ENCODE data around the gene A2ML1.
"Not testable (repeated sequence)": the region's sequence is repeated elsewhere in the genome, so short reads cannot be mapped to it uniquely, and the experiment has no call there.

A2ML1 gene

DNA sequence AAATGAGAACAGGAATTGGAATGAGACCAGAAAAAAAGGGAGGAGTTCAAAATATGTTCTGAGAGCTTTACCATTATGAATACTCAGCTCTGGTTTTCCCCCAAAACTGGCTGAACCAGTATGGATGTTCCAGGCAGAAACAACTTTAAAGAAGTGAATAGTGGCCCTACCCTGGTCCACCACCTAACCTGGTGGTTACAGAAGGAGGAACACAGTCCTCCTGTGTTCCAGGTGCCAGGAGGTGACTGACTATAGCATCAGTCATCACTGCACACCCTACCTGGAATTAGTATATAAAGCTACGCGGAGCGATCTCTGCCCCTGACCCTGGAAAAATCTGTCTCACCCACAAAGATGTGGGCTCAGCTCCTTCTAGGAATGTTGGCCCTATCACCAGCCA lies at the start of gene A2ML1:
TSS of gene A2ML1 (plus strand) at position 324 of the 400 bp plus-strand sequence. CDS start at position 355, 31 bp downstream.
- Mint-ChIP-seq H3K9me3 (no peaks in the 10 kb centered on the region), H3K4me1 (no peaks in the 10 kb centered on the region), H3K27ac (no peak within 1 kb of the TSS), H3K27me3 (peaks cover 7% of the 10 kb centered on the region), H3K4me3 (no peak within 1 kb of the TSS), H3K36me3 (no peaks in the 10 kb centered on the region)
- ATAC-seq = no peak

DNA sequence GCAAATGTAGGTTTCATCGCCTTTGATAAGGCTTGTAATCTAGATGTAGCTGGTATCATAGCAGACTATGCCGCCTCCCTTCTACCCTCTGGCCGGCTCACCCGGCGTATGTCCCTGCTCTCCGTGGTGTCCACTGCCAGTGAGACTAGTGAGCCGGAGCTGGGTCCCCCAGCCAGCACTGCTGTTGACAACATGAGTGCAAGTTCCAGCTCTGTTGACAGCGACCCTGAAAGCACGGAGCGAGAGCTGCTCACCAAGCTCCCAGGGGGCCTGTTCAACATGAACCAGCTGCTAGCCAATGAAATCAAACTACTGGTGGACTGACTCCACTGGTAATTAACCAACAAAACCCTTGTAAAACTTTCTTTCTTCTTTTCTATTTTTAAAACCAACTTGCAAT lies 49.0 kb upstream of the A2ML1 start:
- no peaks in the 10 kb centered on the region for H3K9me3 Mint-ChIP-seq
- H3K27ac Mint-ChIP-seq = no peak overlapping the region
- H3K4me1 Mint-ChIP-seq = no peaks in the 10 kb centered on the region
- no peak overlapping the region for H3K4me3 Mint-ChIP-seq
- no peak for ATAC-seq
- H3K27me3 Mint-ChIP-seq = no peaks in the 10 kb centered on the region
- peaks cover 48% of the 10 kb centered on the region for H3K36me3 Mint-ChIP-seq

DNA sequence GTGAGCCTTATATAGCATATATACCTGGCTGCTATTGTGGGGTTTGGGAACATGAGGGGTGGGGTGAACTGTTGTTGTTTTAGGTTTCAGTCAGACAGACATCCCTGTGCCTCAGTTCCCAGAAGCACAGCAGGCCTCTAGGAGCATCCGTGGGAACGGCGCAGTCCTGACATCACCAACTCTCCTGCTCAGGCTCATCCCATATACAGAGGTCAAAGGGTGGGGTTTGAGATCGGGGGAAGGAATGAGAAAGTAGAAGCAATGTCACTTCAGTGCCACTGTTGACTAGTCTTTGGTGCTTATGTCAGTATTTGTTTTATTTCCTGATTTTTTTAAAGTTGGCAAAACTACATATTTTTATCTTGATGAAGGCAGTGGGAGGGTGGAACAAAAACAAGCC lies 43.1 kb upstream of the A2ML1 start:
- Mint-ChIP-seq H3K36me3 (peaks cover 40% of the 10 kb centered on the region), H3K9me3 (no peaks in the 10 kb centered on the region), H3K27me3 (no peaks in the 10 kb centered on the region), H3K4me1 (no peaks in the 10 kb centered on the region), H3K27ac (no peak overlapping the region), H3K4me3 (no peak overlapping the region)
- no peak for ATAC-seq

DNA sequence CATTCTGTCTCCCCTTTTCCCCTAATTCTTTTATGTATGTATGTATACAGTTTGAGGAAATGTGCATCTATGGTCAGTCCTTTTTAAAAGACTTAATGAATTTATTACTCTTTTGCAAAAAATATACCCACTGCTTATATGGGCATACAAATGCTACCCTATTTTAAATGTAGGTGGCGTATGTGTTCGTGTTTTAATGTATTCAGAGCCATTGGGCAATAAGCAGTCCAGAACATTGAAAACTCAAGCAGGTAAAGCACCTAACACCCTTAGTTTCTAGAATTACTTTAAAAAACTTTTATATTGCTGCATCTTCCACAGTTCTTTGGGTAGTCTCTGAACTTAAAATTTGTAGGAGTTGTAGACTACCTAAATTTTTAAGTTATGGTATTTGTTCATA lies 42.6 kb upstream of the A2ML1 start:
- H3K36me3 Mint-ChIP-seq = peaks cover 34% of the 10 kb centered on the region
- H3K9me3 Mint-ChIP-seq = no peaks in the 10 kb centered on the region
- no peak overlapping the region for H3K4me3 Mint-ChIP-seq
- H3K4me1 Mint-ChIP-seq = no peaks in the 10 kb centered on the region
- no peaks in the 10 kb centered on the region for H3K27me3 Mint-ChIP-seq
- H3K27ac Mint-ChIP-seq = no peak overlapping the region
- ATAC-seq = no peak

DNA sequence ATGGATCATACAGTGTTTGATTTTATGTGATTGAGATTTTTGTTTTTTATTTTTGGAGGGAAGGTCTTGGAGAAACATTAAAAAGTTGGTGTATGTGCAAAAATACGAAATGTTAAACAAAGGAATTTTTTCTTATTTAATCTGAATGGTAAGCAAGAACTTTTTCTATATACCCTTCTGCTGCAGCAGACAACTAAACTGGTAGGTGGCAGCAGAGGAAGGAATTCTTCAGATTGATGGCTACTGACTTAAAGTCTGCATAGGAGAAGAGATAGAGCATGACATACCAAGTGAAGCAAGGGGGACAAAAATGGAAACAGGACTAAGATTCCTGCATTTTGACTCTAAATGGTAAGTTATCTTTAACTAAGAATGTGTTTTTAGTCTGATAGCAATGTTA lies 42.0 kb upstream of the A2ML1 start:
- ATAC-seq = no peak
- Mint-ChIP-seq H3K27me3 (no peaks in the 10 kb centered on the region), H3K4me3 (no peak overlapping the region), H3K9me3 (no peaks in the 10 kb centered on the region), H3K36me3 (peaks cover 29% of the 10 kb centered on the region), H3K4me1 (no peaks in the 10 kb centered on the region), H3K27ac (no peak overlapping the region)

DNA sequence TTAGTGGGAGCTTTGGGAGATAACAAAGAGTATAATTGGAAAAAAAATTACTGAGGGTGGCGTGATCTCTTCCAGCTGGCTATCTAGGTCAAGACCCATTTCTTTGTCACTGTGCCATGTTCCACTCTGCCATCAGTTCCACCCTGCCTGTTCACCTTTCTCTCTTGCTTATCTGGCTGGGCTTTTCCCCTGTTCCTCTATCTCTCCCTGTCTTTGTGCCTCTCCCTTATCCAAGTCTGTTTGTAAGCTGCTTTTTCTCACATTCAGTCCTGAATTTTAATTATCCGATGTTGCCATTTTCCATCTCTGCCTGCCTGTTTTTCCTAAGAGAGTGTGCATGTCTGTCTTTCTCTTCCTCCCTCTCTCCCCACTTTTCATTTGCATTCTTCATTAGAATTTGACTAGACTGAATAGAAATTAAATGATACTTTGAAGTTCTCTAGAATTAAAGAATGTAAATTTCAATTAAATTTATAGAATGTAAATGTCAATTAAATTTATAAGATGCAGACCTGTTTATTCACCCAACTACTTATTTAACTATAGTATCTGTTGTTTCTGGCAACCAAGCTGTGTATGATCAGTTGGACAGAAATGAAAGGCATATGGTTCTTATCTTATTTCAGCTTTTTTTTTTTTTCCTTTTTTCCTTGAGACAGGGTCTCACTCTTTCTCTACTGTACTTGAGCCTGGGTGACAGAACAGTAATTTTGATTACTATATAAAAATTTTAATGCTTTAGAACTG lies 40.9 kb upstream of the A2ML1 start:
- Mint-ChIP-seq H3K9me3 (no peaks in the 10 kb centered on the region), H3K4me3 (no peak overlapping the region), H3K27me3 (no peaks in the 10 kb centered on the region), H3K27ac (no peak overlapping the region), H3K4me1 (no peaks in the 10 kb centered on the region), H3K36me3 (peaks cover 22% of the 10 kb centered on the region)
- ATAC-seq = no peak

DNA sequence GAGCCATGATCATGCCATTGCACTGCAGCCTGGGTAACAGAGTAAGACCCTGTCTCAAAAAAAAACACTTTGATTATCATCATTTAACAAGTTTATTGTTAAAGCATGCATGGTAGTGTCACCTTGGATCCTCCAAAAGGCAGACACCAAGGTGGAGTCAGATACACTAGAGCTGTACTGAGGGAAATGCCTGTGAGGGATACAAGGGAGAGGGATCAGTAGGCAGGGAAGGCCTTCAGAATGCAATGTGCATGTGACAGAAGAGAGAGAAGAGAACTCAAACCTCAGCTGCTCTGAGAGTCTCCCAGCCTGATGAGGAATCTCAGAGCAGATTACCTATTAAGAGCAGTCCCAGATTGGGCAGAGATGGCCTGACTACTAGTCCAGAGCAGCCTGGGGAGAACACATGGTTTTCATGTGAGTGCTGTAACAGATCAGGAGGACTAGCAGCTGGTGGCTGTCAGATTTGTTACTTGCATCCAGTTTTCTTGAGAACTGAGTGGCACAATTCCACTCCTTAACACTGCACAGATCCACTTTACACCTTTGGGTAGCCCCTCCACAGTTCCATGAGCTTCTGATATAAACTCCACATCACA lies 38.0 kb upstream of the A2ML1 start:
- ATAC-seq = no peak
- Mint-ChIP-seq H3K4me1 (no peaks in the 10 kb centered on the region), H3K36me3 (peaks cover 15% of the 10 kb centered on the region), H3K4me3 (no peak overlapping the region), H3K27me3 (no peaks in the 10 kb centered on the region), H3K27ac (no peak overlapping the region), H3K9me3 (no peaks in the 10 kb centered on the region)

DNA sequence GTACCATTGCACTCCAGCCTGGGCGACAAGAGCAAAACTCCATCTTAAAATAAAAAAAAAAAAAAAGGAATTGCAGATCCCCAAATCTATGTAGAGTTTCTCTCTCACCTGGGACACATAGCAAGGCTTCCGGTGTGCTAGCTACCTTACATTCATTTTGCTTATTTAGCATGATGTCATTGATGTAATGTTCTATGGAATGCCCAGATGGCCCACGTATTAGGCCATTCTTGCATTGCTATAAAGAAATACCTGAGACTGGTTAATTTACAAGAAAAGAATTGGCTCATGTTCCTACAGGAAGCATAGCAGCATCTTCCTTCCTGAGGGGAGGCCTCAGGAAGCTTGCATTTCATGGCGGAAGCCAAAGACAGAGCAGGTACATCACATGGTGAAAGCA lies 36.9 kb upstream of the A2ML1 start:
- H3K36me3 Mint-ChIP-seq = peaks cover 9% of the 10 kb centered on the region
- ATAC-seq = no peak
- H3K4me1 Mint-ChIP-seq = no peaks in the 10 kb centered on the region
- no peak overlapping the region for H3K4me3 Mint-ChIP-seq
- H3K27me3 Mint-ChIP-seq = no peaks in the 10 kb centered on the region
- no peak overlapping the region for H3K27ac Mint-ChIP-seq
- no peaks in the 10 kb centered on the region for H3K9me3 Mint-ChIP-seq

DNA sequence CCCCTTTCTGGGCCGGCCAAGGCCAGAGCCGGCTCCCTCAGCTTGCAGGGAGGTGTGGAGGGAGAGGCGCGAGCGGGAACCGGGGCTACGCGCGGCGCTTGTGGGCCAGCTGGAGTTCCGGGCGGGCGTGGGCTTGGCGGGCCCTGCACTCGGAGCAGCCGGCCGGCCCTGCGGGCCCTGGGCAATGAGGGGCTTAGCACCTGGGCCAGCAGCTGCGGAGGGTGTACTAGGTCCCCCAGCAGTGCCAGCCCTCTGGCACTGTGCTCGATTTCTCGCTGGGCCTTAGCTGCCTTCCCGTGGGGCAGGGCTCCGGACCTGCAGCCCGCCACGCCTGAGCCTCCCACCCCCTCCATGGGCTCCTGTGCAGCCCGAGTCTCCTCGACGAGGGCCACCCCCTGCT lies 35.2 kb upstream of the A2ML1 start:
- not testable (repeated sequence) for H3K27ac Mint-ChIP-seq, H3K36me3 Mint-ChIP-seq, H3K4me3 Mint-ChIP-seq, H3K4me1 Mint-ChIP-seq, H3K9me3 Mint-ChIP-seq, H3K27me3 Mint-ChIP-seq, ATAC-seq

DNA sequence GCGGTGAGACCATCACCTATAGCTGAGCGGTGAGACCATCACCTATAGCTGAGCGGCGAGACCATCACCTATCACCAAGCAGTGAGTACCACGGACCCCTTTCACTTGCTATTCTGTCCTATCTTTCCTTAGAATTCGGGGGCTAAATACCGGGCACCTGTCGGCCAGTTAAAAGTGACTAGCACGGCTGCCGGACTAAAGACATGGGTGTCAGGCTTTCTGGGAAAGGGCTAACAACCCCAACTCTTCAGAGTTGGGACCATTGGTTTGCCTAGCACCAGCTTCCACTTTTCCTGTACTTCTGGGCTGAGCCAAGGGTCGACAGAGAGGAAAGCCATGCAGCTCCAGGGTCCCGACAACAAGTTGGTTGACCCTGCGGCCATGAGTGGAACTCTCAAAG lies 33.7 kb upstream of the A2ML1 start:
- not testable (repeated sequence) for H3K36me3 Mint-ChIP-seq, H3K27me3 Mint-ChIP-seq, H3K9me3 Mint-ChIP-seq, ATAC-seq, H3K4me1 Mint-ChIP-seq, H3K27ac Mint-ChIP-seq
- peak overlapping the region; percentile 64 for H3K4me3 Mint-ChIP-seq

DNA sequence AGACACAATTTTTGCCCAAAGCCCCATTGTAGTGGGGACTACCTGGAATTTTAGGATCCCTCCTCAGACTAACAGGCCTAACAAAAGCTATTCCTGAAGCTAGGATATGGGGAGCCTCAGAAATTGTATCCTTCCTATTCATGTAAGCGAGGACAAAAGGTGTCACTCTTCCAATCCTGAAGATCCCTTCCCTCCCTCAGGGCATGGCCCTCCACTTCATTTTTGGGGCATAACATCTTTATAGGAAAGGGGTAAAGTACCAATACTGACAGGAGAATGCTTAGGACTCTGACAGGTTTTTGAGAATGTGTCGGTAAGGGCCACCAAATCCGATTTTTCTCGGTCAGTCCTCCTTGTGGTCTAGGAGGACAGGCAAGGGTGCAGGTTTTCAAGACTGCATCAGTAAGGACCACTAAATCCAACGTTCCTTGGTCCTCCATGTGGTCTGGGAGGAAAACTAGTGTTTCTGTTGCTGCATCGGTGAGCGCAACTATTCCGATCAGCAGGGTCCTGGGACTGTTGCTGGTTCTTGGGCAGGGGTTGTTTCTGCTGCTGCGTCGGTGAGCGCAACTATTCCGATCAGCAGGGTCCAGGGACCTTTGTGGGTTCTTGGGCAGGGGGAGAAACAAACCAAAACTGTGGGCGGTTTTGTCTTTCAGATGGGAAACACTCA lies 32.9 kb upstream of the A2ML1 start:
- H3K4me3 Mint-ChIP-seq = peak overlapping the region; percentile 64
- not testable (repeated sequence) for H3K27me3 Mint-ChIP-seq, ATAC-seq, H3K36me3 Mint-ChIP-seq, H3K9me3 Mint-ChIP-seq, H3K4me1 Mint-ChIP-seq, H3K27ac Mint-ChIP-seq

DNA sequence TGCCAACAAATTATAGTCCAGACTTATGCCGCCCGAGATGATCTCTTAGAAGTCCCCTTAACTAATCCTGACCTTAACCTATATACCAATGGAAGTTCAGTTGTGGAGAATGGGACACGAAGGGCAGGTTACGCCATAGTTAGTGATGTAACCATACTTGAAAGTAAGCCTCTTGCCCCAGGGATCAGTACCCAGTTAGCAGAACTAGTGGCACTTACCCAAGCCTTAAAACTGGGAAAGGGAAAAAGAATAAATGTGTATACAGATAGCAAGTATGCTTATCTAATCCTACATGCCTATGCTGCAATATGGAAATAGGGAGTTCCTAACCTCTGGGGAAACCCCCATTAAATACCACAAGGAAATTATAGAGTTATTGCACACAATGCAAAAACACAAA lies 29.2 kb upstream of the A2ML1 start:
- H3K9me3 Mint-ChIP-seq, ATAC-seq, H3K27ac Mint-ChIP-seq, H3K4me1 Mint-ChIP-seq, H3K4me3 Mint-ChIP-seq, H3K36me3 Mint-ChIP-seq, H3K27me3 Mint-ChIP-seq: not testable (repeated sequence)

DNA sequence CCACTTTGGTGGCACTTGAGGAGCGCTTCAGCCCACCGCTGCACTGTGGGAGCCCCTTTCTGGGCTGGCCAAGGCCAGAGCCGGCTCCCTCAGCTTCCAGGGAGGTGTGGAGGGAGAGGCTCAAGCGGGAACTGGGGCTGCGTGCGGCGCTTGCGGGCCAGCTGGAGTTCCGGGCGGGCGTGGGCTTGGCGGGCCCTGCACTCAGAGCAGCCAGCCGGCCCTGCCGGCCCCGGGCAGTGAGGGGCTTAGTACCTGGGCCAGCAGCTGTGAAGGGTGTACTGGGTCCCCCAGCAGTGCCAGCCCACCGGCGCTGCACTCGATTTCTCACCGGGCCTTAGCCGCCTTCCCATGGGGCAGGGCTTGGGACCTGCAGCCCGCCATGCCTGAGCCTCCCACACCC lies 27.8 kb upstream of the A2ML1 start:
- not testable (repeated sequence) for H3K4me1 Mint-ChIP-seq, H3K4me3 Mint-ChIP-seq, H3K27ac Mint-ChIP-seq, H3K36me3 Mint-ChIP-seq, H3K27me3 Mint-ChIP-seq, H3K9me3 Mint-ChIP-seq, ATAC-seq

DNA sequence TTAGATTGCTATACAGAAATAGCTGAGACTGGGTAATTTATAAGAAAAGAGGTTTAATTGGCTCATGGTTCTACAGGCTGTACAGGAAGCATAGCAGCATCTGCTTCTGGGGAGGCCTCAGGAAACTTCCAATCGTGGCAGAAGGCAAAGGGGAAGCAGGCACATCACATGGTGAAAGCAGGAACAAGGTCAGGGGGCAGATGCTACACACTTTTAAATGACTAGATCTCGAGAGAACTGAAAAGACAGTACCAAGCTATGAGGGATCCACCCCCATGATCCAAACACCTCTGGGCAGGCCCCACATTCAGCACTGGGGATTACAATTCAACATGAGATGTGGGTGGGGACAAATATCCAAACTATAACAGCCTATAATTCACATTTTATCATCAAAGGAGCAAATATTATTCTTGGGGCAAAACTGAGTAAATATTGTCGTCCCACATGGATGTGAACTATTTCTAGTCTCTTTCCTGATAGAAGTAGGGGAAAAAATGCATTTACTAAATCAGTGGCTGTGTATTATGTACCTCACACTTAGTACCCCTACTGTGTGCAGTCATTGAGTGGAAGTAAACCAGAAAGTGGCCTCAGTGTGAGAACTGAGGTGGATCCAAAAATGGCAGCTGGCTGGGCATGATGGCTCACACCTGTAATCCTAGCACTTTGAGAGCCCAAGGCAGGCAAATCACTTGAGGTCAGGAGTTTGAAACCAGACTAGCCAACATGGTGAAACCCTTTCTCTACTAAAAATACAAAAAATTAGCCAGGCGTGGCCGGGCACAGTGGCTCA lies 25.4 kb upstream of the A2ML1 start:
- no peaks in the 10 kb centered on the region for H3K27me3 Mint-ChIP-seq
- no peaks in the 10 kb centered on the region for H3K4me1 Mint-ChIP-seq
- no peak overlapping the region for H3K4me3 Mint-ChIP-seq
- no peaks in the 10 kb centered on the region for H3K36me3 Mint-ChIP-seq
- no peak overlapping the region for H3K27ac Mint-ChIP-seq
- ATAC-seq = no peak
- peaks cover 6% of the 10 kb centered on the region for H3K9me3 Mint-ChIP-seq

DNA sequence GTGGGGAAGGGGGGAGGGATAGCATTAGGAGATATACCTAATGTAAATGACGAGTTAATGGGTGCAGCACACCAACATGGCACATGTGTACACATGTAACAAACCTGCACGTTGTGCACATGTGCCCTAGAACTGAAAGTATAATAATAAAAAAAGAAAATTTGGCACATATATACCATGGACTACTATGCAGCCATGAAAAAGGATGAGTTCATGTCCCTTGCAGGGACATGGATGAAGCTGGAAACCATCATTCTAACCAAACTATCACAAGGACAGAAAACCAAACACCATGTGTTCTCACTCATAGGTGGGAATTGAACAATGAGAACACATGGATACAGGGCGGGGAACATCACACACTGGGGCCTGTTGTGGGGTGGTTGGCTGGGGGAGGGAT lies 21.2 kb upstream of the A2ML1 start:
- not testable (repeated sequence) for H3K27ac Mint-ChIP-seq, H3K27me3 Mint-ChIP-seq, H3K4me1 Mint-ChIP-seq, H3K4me3 Mint-ChIP-seq, H3K9me3 Mint-ChIP-seq, ATAC-seq, H3K36me3 Mint-ChIP-seq

Data from stimulated activated memory B cell treated with anti-CD40 and anti-IgM and Interleukin-4, amounts not matched to agents 10 μg/mL and 1 μg/mL and 100 μg/mL, for 72 hours (primary cell).